ENCODE results near the gene RAB11FIP5.

Gene RAB11FIP5

DNA sequence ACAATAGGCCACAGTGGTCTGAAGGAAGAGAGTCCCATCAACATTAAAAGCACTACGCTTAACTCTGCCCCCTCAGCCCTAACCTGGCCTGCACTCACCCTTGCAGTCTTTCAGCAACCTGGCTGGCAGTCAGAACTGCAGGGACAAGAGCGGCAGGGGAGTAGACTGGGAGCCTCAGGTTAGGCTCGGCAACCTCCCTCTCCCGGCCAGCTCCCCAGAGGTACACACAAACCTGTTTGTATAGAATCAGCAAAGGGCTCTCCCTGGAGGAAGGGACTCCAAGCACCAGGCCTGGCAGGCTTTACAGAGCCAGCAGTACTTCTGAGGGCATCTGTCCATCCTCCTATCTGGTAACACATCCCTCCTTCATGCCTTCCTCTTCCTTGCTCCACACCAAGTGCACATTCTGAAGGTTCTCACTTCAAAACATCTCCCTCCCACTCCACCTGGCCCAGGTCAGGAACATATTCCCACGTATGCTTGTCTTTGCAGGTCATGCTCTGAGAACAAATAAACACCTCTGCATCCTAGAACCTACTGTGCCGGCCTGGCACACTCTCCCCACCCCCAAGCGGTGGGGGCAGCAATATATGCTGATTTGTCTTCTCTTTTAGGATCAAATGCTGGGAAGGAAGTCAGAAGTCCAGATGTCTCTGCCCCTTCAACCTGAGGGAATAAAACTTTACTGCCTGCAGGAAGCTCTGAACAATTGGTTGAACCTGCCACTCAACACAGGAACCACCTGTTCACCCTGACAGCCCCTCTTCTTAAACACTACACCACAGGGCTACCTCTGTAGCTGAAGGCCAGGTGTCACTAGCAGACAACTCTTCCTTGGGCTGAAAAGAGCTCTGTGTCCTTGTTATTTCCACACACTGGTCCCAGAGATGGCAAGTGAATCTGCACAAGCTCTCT is 28.6 kb downstream of the RAB11FIP5 start:
- TF ChIP-seq ZNF274 (IDR thresholded peaks at IDR 0.05; ENCODE audit: low read depth, low read length), result no peak
- H3K4me3 ChIP-seq (ENCODE audit: low read length), result no peak overlapping the region

- no peak overlapping the region for H3K4me3 ChIP-seq (ENCODE audit: low read length)
- no peak for TF ChIP-seq ZNF274 (IDR thresholded peaks at IDR 0.05; ENCODE audit: low read depth, low read length)
Measured at GRCh38 chr2:73082523-73083410, 30.0 kb downstream of the RAB11FIP5 start.

GRCh38 chr2:73081181-73081671 is 31.5 kb downstream of the RAB11FIP5 start:
- H3K4me3 ChIP-seq (ENCODE audit: low read length), result no peak overlapping the region
- no peak for TF ChIP-seq ZNF274 (IDR thresholded peaks at IDR 0.05; ENCODE audit: low read depth, low read length)

DNA sequence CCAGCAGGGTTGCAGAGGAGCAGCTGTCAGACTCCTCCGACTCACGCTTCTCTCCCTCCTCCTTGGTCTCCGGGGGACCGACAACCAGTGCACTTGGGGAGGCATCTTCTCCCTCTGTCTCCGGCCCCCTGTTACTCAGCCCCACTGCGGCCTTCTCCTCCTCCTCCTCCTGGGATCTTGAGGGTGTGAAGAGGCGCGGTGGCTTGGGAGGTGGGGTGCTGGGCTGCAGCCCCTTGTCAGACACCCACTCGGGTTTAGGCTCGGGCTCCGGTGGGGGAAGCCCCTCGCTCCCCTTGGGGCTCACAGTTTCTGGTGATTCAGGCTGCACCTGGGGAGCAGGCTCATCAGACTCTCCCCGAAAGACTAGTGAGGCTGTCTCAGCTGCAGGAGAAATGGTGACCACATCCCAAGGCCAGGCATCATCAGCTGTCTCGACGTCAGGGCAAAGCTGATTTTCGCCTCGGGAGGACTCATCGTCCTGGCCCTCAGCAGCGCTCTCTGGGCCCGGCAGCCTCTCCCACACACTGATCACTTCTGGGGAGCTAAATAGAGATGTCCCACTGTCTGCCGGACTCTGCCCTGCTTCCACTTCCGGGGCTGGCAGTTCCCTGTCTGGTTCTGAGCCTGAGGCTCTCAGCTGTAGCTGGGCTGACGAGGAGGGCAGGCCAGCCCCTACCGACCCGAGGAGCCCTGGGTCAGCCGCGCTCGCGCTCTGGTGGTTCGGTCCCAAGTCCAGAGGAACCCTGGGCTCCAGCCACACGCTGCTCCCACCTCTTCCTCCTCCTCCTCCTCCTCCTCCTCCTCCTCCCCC is 32.2 kb downstream of the RAB11FIP5 start:
- H3K4me3 ChIP-seq (ENCODE audit: low read length), result no peak overlapping the region
- TF ChIP-seq ZNF274 (IDR thresholded peaks at IDR 0.05; ENCODE audit: low read depth, low read length), result no peak

DNA sequence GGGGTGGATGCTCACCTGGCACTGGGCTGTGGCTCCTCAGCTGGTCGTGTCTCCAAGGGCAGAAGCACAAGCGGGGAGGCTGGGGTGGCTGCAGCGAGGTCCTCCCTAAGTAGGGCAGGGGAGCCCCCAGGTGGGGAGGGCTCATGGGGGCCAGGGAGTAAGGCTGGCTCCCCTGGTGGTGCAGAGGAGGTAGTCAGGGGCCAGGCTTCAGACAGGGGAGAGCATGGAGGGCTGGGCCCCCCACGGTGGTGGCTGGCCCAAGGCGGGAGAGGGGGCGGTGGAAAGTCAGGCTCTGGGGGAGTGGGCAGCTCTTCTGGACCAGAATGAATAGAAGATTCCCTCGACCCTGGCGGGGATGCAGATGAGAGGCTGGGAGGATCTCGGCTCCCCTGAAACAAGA is 33.1 kb downstream of the RAB11FIP5 start:
- no peak overlapping the region for H3K4me3 ChIP-seq (ENCODE audit: low read length)
- no peak for TF ChIP-seq ZNF274 (IDR thresholded peaks at IDR 0.05; ENCODE audit: low read depth, low read length)

GRCh38 chr2:73078457-73079411 is 34.0 kb downstream of the RAB11FIP5 start:
- no peak overlapping the region for H3K4me3 ChIP-seq (ENCODE audit: low read length)
- TF ChIP-seq ZNF274 (IDR thresholded peaks at IDR 0.05; ENCODE audit: low read depth, low read length), result no peak

- TF ChIP-seq ZNF274 (IDR thresholded peaks at IDR 0.05; ENCODE audit: low read depth, low read length), result no peak
- H3K4me3 ChIP-seq (ENCODE audit: low read length), result no peak overlapping the region
Measured at GRCh38 chr2:73077424-73077795, 35.3 kb downstream of the RAB11FIP5 start.

DNA sequence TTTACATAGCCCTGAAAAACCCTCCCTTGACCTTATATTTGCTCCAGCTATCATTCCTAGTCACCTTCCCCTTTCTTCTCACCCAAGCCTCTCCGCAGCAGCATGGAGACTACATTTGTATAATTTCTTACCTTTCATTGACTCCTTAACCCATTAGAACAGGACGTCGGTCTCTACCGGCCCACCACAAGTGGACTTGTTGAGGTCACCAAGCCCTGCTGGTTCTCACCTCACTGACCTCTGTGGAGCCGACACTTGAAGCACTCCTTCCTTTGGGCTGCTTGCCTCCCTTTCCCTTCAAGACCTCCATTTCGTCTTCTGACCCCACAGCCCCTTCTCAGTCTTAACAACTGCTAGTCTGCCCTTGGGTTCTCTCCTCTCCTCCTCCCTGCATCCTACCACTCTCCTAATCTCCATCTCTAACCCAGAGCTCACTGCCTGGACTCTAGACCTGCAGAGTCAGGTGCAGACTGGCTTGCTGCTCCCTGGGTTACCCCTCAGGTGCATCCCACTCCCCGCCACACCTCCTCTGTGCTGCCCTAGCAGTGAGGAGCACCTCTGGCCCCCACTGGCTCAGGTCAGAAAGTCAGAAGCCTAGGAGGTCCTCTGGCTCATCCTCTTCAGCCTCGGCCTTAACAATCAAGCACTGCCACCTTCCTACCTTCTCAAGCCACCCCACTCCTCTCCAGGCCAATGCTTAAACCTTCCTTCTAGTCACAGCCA is 35.9 kb downstream of the RAB11FIP5 start:
- H3K4me3 ChIP-seq (ENCODE audit: low read length), result no peak overlapping the region
- TF ChIP-seq ZNF274 (IDR thresholded peaks at IDR 0.05; ENCODE audit: low read depth, low read length), result no peak

DNA sequence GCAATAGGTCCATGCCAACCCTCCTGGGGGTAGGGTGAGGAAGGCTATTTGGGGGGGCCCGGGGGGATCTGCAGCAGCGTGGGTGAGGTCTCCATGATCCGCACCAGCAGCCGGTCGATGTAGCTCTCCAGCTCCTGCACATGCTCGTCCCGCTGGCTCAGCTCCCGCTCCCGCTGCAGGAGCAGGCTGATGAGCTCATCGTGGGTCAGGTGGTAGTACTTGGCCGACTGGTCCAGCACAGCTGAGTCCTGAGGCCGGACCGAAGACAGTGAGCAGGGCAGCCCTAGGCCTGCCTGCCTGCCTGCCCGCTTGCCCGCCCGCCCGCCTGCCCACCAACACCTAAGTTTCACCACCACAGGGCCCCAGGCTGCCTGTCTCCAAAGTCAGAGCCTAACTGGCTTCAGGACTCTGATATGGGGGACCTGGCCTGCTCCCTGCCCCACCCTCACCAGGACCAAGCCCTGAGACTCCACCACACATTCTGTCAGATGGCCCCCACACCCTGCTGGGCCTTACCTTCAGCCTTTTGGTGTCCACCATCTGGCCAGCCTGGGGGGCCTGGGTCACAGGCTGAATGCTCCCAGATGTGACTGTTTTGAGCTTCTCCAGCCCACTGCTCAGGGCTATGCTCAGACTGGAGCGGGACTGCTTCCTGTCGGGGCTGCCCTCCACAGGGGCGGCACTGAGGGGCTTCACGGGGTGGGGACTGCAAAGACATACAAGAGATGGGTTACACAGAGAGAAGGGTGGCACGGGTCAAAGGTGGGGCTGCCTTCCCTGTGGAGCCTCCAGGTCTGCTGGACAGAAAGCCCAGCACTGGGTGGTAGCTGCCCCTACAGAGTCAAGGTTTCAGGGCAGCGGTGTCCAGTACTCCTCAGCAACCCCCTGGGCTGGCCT is 37.0 kb downstream of the RAB11FIP5 start:
- no peak overlapping the region for H3K4me3 ChIP-seq (ENCODE audit: low read length)
- no peak for TF ChIP-seq ZNF274 (IDR thresholded peaks at IDR 0.05; ENCODE audit: low read depth, low read length)

GRCh38 chr2:73074110-73075069 is 38.4 kb downstream of the RAB11FIP5 start:
- no peak for TF ChIP-seq ZNF274 (IDR thresholded peaks at IDR 0.05; ENCODE audit: low read depth, low read length)
- H3K4me3 ChIP-seq (ENCODE audit: low read length), result no peak overlapping the region
